Measurements from ENCODE around the gene MBOAT7.

- peak; percentile 77 for TF ChIP-seq POLR2AphosphoS5 (IDR thresholded peaks at IDR 0.05; ENCODE audit: low read depth, low read length)
- TF ChIP-seq POLR2A (IDR thresholded peaks at IDR 0.05; ENCODE audit: low read depth, low read length): peak; percentile 79
- TF ChIP-seq TAF1 (IDR thresholded peaks at IDR 0.05; ENCODE audit: borderline replicate concordance, low read depth, low read length): peak; percentile 60; the same call in 1 of the 2 replicates
Measured at GRCh38 chr19:54137699-54138488, 51.5 kb downstream of the MBOAT7 start, which contains the start of gene CNOT3.

Data from GM12892 (cell line).